Measurements from ENCODE around the gene TNNT3. TPM values are rescaled to one million over a fixed set of nuclear protein-coding genes. Genes with fewer than 3 reads are reported as not detected.

Gene TNNT3
- total RNA-seq, 1 donor from 2014 or later, result 6.1 TPM

DNA sequence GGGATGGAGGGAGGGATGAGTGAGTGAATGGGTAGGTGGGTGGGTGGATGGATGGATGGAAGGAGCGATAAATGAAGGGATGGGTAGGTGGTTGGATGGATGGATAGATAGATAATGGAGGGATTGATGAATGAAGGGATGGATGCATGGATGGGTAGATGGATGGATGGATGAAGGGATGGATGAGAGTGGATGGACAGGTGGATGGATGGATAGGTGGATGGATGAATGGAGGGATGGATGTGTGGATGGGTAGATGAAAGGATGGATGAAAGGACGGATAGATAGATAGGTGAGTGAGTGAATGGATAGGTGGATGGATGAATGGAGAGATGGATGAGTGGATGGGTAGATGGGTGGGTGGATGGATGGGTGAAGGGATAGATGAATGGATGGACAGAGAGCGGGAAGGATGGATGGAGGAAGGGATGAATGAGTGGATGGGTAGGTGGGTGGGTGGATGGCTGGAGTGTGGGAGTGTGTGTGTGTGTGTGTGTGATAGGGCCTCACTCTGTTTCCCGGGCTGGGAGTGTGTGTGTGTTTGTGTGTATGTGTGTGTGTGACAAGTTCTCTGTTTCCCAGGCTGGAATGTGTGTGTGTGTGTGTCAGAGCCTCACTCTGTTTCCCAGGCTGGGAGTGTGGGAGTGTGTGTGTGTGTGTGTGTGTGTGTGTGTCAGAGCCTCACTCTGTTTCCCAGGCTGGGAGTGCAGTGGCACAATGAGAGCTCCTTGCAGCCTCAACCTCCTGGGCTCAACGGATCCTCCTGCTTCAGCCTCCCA, 25.7 kb upstream of the TNNT3 start:
- intact Hi-C loops (cut with micrococcal nuclease), result no loop called here

DNA sequence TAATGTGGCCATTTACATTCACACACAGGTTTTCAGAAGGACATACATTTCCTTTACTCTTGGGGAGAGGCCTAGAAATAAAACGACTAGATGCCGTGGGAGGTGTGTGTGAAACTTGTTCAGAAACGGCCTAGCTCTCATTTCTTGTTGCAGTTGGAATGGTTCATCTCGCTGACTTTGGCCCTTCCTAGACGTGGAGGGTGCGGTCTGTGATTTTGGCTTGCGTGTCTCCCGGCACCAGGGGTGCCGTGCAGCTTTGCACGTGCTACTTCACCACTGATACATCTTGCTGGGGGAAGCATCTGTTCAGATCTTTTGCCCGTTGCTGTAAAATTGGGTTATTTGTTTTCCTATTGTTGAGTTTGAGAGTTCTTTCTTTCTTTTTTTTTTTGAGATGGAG, 24.7 kb upstream of the TNNT3 start:
- intact Hi-C loops (cut with micrococcal nuclease), result no loop called here

DNA sequence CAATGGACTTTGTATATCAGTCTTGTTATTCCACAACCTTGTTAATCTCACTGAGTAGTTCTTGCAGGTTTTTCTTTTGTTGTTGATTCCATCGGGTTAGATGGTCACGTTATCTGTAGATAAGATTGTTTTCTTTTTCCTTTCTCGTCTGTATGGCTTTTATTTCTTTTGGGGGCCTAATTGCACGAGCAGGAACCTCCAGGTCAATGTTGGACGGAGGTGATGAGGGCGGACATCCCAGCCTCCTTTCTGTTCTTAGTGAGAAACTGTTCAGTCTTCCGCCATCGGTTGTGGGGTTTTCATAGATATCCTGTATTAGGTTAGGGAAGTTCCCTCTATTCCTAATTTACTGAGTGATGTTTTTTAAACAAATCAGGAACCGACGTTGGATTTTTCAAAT, 23.0 kb upstream of the TNNT3 start:
- intact Hi-C loops (cut with micrococcal nuclease), result no loop called here

DNA sequence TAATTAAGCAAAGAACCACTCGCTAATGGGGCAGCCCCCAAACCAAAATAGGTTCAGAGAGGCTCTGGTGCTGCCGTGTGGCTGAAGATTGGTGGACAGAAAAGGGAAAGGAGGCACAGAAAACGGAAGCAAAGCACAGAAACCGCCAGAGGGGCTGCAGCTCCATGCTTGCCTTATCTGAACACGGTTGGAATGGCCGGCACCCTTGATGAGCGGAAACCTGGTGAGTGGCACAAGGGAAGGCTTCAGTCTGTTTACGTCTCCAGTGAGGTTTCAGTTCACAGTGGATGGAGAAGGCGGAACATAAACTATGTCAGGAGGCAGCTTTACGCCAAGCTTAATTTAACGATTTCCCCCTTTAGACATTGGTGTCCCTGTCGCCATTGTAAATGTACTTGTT, 22.6 kb upstream of the TNNT3 start:
- intact Hi-C loops (cut with micrococcal nuclease), result no loop called here

DNA sequence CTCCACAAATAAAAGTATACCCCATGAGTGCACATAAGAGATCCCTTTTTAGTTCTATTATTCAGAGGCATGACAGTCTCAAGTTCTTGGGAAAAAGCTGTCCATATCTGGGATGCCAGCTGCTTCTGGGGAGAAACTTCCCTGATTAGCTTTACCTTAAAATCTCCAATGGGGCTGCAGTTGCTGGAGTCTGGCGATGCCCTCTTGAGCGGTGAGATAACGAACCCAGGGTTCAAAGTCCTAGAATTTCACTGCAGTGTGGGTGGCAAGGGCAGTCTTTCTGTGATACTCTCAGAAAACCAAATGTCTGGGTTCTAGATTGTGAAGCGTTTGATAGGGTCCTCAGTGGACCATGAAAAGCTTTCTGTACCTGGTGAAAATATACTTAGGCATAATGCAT, 20.4 kb upstream of the TNNT3 start:
- intact Hi-C loops (cut with micrococcal nuclease), result no loop called here

DNA sequence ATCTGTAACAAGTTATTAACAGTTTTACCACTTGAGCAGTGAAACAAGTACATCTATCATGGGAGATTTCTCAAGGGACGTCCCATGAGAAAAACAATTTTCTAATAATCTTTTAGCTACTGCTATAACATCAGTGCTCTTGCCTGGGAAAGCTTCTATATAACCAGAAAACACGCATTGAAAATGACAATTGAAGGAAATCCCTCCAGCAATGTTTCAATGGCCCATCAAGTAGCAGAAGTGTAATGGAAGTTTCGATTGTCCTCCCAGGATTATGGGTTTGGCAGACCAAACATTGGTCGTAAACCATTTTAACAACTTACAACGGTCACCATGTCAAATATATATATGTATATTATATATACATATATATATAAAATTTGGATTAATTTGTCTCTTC, 19.8 kb upstream of the TNNT3 start:
- intact Hi-C loops (cut with micrococcal nuclease), result no loop called here

DNA sequence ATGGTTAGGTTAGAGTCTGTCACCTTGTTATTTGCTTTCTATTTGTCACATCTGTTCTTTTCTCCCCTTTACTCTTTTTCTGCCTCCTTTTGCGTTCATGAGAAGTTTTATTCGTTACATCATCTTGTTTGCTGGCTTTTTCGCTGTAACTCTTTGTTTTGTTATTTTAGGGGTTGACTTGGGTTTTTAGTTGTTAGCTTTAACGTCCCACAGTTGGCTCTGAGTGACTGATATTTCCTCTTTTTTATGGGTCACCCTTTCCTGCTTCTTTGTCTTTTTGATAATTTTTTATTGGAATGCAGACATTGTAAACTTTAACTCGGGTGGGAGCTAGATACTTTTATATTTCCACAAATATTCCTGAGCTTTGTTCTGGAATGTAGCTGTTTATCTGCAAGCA, 13.3 kb upstream of the TNNT3 start:
- intact Hi-C loops (cut with micrococcal nuclease), result no loop called here

DNA sequence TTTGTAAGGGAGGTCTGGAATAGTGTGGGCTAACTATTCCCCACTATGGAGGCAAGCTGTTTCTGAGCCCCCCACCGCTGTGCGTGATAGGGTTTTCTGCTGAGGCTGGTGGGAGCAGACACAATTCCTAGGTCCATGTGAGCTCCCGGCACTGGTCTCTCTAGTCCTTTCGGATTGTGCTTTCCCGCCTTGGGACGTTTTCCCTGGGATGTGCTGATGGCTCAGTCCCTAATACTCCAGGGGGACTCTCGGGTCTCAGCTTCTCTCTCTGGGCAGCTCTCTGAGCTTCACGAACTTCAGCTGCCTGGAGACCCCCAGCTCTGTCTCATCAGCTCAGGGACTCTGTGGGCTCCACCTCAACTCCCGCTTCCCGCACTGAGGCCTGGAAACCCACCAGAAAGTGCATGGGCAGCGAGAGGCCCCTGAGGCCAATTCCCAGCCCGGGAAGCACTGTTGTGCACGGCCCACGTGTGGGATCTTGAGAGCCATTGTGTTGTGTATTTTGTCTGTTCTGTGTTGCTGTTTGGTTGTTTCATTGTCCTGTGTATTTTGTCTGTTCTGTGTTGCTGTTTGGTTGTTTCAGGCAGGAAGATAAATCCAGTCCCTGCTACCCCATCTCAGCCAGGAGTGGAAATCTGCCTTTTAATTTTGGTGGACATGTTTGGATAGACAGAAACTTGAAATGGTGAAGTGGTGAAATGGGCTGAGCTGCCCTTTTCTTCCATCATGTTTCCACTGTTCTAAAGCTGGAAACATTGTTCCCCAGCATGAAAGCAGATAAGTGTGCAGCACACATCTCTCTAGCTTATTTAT, 12.7 kb upstream of the TNNT3 start:
- intact Hi-C loops (cut with micrococcal nuclease), result no loop called here

DNA sequence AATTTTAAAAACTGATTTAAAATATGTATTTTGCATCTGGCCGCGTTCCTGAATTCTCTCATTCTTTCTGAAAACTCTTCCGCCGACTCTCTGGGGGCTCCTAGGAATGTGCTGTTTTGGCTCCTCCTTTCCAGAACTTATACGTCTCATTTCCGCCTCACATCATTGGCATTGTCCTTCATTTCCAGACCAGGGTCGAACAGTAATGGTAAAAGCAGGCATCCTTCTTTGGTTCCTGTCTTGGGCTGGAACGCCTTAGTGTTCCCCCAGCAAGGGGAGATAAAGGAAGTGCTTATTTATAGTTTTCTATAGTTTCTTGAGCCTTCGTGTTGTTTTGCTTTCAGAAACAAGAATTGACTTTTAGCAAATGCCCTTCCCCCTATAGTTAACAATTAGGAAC, 10.9 kb upstream of the TNNT3 start:
- intact Hi-C loops (cut with micrococcal nuclease), result no loop called here

DNA sequence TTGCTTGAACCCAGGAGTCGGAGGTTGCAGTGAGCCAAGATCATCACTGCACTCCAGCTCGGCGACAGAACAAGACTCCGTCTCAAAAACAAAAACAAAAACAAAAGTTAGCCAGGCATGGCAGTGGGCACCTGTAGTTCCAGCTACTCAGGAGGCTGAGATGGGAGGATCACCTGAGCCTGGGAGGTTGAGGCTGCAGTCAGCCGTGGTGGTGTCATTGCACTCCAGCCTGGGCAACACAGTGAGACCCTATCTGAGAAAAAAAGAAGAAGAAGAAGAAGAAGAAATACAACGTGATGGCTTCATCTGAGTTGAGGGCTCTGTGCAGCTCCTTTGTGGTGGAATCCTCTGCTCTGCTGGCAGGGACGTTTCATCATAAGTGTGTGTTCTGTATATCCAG, 10.0 kb upstream of the TNNT3 start:
- intact Hi-C loops (cut with micrococcal nuclease), result no loop called here

DNA sequence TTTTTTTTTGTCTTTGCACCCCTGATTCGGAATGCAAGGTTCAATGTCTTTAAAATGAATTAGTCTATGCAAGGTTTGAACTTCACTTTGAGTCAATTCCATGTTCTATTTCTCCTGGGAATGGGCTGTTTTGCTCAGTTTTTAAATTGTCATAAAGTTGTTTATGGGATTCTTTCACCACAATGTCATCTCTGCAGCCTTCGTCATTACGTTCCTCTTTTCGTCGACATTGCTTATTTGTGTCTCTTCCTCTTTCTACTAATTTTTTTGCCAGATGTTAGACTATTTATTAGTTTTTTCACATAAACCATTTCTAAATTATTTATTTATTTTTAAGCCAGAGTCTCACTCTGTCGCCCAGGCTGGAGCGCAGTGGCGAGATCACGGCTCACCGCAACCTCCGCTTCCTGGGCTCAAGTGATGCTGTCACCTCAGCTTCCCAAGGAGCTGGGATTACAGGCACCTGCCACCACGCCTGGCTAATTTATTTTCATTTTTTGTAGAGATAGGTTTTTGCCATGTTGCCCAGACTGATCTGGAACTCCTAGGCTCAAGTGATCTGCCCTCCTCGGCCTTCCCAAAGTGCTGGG, 7.1 kb upstream of the TNNT3 start:
- intact Hi-C loops (cut with micrococcal nuclease), result loop anchor here (2.0 kb wide), 1 partner anchor 22 kb away; no protein-coding TSS in a partner anchor

DNA sequence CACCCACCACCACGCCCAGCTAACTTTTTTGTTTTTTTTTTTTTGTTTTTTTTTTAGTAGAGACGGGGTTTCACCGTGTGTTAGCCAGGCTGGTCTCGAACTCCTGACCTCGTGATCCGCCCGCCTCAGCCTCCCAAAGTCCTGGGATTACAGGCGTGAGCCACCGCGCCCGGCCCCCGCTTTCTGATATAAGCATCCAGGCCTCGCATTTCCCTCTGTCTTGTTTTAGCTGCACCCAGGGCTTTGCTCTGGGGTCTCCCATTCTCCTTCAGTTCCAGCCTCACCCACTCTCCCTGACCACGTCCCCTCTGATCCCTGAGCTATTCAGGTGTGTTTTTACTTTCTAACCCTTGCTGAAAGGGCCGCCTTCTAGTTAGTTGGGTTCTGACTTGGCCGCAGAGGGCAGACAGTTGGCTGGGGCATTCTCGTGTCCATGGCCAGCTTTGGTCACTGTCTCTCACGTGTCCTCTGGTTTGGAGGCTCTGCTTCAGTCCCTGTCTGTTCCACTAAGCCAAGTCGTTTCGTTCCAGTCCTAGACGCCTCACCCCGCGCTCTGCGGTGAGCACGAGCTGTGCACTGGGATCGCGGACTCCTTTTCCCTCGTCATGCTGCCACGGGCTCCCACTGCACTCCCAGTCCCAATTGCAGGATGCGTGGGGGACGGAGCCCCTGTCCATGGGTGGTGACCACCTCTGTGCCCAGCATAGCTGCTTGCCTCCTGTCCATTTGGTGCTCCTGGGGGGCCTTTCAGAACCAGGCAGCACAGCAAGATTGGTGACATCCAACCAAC, 6.0 kb upstream of the TNNT3 start:
- intact Hi-C loops (cut with micrococcal nuclease), result loop anchor here (2.0 kb wide), 1 partner anchor 21 kb away; no protein-coding TSS in a partner anchor

DNA sequence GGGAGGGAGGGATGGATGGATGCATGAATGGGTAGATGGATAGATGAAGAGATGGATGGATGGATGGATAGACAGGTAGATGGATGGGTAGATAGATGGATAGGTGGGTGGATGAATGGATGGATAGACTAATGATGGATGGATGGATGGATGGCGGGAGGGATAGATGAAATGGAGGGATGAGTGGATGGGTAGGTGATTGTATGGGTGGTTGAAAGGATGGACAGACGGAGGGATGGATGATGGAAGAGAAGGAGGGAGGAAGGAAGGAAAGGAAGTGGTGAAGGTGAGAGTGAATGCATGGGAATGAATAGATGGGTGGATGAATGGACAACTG, 3.7 kb upstream of the TNNT3 start:
- intact Hi-C loops (cut with micrococcal nuclease), result loop anchor here (1.0 to 5.0 kb wide), 3 partner anchors 23 to 63 kb away; partner anchors contain the start of gene LSP1

DNA sequence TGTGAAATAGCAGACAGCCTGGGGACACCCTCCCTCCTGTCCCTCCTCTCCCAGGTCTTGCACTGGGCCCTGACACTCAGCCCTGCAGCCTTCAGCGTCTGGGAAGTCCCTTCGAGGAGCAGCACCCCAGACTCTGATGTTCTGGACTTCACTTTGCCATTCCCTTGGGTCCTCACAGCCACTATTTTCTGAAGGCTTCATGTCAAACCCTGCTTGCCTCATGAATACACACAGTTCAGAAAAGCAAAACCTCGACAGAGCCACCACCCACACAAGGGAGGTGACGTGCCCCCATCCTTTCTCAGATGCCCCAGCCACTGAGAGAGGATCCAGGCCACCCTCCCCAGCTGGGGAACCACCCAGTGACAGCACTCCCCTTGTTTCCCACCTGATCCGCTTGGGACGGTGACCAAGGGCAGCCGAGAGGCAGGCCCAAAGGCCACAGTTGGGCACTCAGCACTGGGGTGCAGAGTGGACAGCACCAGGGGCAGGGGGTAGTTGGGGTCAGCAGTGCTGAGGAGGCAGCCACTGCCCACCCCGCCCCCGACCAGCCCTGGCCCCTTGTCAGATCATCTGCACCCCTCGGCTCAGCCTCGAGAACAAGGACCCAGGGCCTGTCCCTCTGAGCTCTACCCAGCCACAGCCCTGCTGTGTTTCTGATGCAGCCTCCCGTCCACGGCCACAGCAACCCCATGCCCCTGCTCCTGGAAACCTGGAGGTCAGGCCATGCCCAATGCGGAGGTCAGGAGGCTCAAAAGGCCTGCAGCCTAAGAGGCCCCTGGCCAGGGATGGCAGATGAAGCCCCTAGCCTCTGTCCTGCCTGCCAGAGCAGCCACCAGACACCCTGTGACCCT, 3.1 kb upstream of the TNNT3 start:
- intact Hi-C loops (cut with micrococcal nuclease), result loop anchor here (5.0 kb wide), 2 partner anchors 34 to 64 kb away; partner anchors contain the start of gene LSP1

DNA sequence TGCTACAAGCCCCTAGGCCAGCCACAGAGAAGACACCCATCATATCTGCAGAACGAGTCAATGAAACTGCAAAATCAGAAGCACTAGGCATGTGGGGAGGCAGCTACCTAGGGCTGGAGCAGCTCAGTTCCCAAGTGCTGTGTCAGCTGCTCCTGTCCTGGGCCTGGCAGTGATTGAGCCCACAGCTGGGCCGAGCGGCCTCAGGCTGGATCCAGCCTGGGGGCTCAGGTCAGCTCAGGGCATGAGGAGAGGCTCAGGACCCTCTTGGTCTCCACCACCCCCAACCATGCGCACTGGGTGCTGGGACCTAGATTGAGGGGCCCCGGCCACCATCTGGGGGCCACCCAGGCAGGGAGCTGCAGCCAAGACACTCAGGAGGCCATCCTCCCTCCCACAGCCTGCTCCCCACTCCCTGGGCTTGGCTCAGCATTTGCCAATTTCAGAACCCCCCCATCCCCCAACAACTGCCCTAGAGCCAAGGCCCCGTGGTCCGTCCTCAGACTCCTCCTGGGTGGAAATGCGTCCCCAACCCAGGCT, 2.4 kb upstream of the TNNT3 start:
- intact Hi-C loops (cut with micrococcal nuclease), result loop anchor here (5.0 kb wide), 2 partner anchors 35 to 65 kb away; partner anchors contain the start of gene LSP1

DNA sequence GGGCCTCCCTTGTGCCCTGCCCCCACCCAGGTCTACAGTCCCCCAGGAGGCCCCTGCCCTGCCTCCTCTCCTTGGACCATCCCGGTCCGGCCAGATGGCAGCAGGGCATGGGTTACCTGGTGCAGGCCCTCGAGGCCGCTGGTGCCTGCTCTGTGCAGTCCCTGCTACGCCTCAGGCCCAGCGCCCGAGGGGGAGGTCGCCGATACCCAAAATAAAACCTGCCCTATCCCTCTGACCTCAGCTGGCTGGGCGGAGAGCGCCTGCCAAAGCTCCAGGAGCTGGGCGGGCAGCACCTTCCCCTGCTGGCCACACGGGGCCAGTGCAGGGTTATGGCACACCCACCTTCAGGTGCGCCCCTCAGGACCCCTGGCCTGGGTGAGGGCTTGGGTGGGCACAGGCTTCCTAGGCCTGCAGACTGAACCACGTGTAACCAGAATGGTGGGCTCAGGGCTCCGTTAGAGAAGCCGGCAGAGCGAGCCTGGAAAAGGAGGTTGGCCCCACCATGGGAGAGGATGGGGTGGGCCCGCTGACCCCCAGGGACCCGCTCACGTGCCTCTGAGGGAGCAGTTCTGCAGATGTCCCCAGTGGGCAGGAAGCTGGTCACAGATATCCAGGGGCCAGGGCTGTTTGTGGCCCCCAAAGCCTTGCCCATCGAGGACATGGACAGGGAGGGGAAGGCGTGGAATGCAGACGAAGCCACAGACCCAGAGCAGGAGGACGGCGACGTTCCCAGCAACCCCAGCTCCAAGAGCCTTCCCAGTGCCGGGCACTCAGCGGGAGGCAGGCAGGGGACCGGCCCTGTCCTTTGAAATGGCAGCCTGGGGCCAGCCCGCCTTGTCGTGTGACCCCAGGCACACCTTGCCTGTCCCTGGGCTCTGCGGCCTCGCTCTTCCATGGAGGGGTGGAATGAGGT, 1.7 kb upstream of the TNNT3 start:
- intact Hi-C loops (cut with micrococcal nuclease), result loop anchor here (2.0 to 5.0 kb wide), 3 partner anchors 35 to 79 kb away; partner anchors contain the start of genes LSP1 and TNNI2

DNA sequence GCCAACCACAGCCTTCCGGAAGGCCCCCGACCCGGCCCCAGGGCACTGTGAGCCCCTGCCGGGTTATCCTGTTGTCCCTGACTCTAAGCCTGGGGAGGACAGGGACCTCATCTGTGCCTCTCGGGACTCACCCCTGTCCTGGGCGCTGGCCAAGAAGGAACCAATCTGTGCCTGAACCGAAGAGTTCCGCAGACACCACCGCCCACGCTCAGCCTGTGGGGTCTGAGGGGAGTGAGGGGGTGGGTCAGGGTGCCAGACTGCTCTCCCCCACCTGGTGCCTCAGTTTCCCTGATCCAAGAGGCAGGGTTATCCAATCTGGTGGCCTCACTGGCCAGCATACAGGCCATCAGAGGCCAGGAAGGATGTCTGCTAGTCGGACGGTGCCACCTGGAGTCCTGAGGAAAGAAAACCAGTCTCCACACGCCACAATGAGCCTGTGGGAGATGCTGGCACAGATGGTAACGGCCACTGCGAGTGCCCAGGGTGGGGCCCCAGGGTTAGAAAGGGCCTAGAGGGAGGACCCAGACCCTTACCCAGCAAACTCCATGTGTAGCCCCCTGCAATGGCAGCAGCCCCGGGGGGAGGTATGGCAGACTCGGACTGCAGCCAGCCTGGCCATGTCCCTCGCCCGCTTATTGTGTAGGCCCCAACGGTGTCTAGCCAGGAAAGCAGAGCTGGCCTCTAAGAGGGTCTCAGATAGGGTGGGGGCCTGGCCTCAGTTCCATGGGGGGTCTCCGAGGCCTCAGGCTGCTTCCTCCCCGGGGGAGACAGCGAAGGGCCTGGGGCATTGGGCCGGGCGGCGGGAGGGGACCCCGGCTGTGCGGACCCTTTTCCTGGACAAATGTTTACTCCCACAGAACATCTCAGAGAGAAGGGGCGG, 827 bp upstream of the TNNT3 start:
- intact Hi-C loops (cut with micrococcal nuclease), result loop anchor here (2.0 to 5.0 kb wide), 3 partner anchors 36 to 80 kb away; partner anchors contain the start of genes LSP1 and TNNI2

Measured in T-helper 1 cell treated with Interleukin-12 subunit alpha and Interleukin-12 subunit beta and Interleukin-4 antibody, amounts not matched to agents 30 ng/mL and 1 ng/mL, for 36 hours (primary cell).